ENCODE data around the gene ZFHX2.

ZFHX2 gene

DNA sequence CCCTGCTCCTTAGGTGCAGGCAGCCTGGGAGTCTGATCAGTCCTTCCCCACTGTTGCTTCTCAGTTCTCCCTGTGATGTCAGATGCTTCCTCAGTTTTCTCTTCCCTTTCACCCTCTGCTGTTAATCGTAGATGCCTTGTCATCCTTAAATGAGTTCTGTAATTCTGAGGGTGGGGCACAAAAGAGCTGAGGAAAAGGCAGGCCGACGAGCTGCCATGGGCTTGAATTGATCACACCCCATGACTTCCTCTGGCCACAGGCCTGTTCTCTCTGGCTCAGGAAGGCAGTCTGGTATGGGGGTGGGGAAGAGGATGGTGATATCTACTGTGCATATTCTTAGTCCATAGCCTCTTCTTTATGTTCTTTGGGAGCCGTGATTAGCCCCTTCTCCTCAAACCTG lies 21.3 kb upstream of the ZFHX2 start:
- H3K4me2 ChIP-seq (ENCODE audit: low read depth, low read length): no peak overlapping the region
- H4K20me1 ChIP-seq (ENCODE audit: insufficient read depth, low read length): no peaks in the 10 kb centered on the region
- no peak overlapping the region for H3K4me3 ChIP-seq (ENCODE audit: low read length)
- no peaks in the 10 kb centered on the region for H3F3A ChIP-seq (ENCODE audit: insufficient read depth, low read length)
- H3K36me3 ChIP-seq (replicated peaks; ENCODE audit: insufficient read depth, low read length): no peaks in the 10 kb centered on the region
- no peak for DNase-seq
- no peaks in the 10 kb centered on the region for H3K4me1 ChIP-seq (ENCODE audit: low read length)
- H3K27ac ChIP-seq (ENCODE audit: low read length): no peak overlapping the region
- TF ChIP-seq EZH2phosphoT487 (IDR thresholded peaks at IDR 0.05; ENCODE audit: low read length) (no peak), CTCF (IDR thresholded peaks at IDR 0.05; ENCODE audit: low read length) (no peak), EZH2 (optimal IDR thresholded peaks at IDR 0.05; ENCODE audit: low read depth, low read length) (no peak)
- no peaks in the 10 kb centered on the region for H3K9me2 ChIP-seq (replicated peaks; ENCODE audit: insufficient read depth, low read length)
- no peak overlapping the region for H2AFZ ChIP-seq (ENCODE audit: low read length)
- H3K27me3 ChIP-seq (replicated peaks; ENCODE audit: insufficient read depth, low read length): no peaks in the 10 kb centered on the region
- H3K9ac ChIP-seq (ENCODE audit: low read length): no peak overlapping the region
- no peaks in the 10 kb centered on the region for H3K9me3 ChIP-seq (replicated peaks; ENCODE audit: insufficient read depth, low read length)
- H3K79me2 ChIP-seq (ENCODE audit: low read length): no peaks in the 10 kb centered on the region

DNA sequence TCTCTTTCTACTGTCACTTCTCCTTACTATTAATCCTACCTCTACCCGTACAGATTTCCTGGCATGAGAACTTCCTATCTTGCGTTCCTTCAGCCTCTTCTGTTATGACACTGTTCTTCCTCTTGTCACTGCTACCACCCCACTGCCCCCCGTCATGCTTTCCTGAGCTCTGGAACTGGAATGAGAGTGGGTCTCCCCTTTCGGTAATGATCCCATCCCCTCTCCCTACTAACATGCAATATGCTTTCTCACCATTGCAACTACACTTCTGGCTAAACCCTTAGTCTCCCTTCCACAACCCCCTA lies 20.9 kb upstream of the ZFHX2 start:
- Histone ChIP-seq H2AFZ (ENCODE audit: low read length) (no peak overlapping the region), H3K9me2 (replicated peaks; ENCODE audit: insufficient read depth, low read length) (no peaks in the 10 kb centered on the region), H3K9me3 (replicated peaks; ENCODE audit: insufficient read depth, low read length) (no peaks in the 10 kb centered on the region), H3K4me3 (ENCODE audit: low read length) (no peak overlapping the region), H4K20me1 (ENCODE audit: insufficient read depth, low read length) (no peaks in the 10 kb centered on the region), H3K4me2 (ENCODE audit: low read depth, low read length) (no peak overlapping the region), H3K4me1 (ENCODE audit: low read length) (no peaks in the 10 kb centered on the region), H3K79me2 (ENCODE audit: low read length) (no peaks in the 10 kb centered on the region), H3F3A (ENCODE audit: insufficient read depth, low read length) (no peaks in the 10 kb centered on the region), H3K36me3 (replicated peaks; ENCODE audit: insufficient read depth, low read length) (no peaks in the 10 kb centered on the region), H3K27ac (ENCODE audit: low read length) (no peak overlapping the region), H3K9ac (ENCODE audit: low read length) (no peak overlapping the region), H3K27me3 (replicated peaks; ENCODE audit: insufficient read depth, low read length) (no peaks in the 10 kb centered on the region)
- DNase-seq: no peak
- TF ChIP-seq EZH2 (optimal IDR thresholded peaks at IDR 0.05; ENCODE audit: low read depth, low read length): no peak
- no peak for TF ChIP-seq CTCF (IDR thresholded peaks at IDR 0.05; ENCODE audit: low read length)
- TF ChIP-seq EZH2phosphoT487 (IDR thresholded peaks at IDR 0.05; ENCODE audit: low read length): no peak

GRCh38 chr14:23571701-23572523 lies 20.3 kb upstream of the ZFHX2 start:
- H3K4me1 ChIP-seq (ENCODE audit: low read length): no peaks in the 10 kb centered on the region
- H3K9me3 ChIP-seq (replicated peaks; ENCODE audit: insufficient read depth, low read length): no peaks in the 10 kb centered on the region
- no peak overlapping the region for H3K4me3 ChIP-seq (ENCODE audit: low read length)
- no peak overlapping the region for H3K27ac ChIP-seq (ENCODE audit: low read length)
- H3F3A ChIP-seq (ENCODE audit: insufficient read depth, low read length): no peaks in the 10 kb centered on the region
- H2AFZ ChIP-seq (ENCODE audit: low read length): no peak overlapping the region
- DNase-seq: no peak
- H3K27me3 ChIP-seq (replicated peaks; ENCODE audit: insufficient read depth, low read length): no peaks in the 10 kb centered on the region
- H3K79me2 ChIP-seq (ENCODE audit: low read length): 0 out of 2 replicates have a peak, but pooled peaks cover 3% of the 10 kb centered on the region
- no peaks in the 10 kb centered on the region for H3K36me3 ChIP-seq (replicated peaks; ENCODE audit: insufficient read depth, low read length)
- no peak for TF ChIP-seq EZH2phosphoT487 (IDR thresholded peaks at IDR 0.05; ENCODE audit: low read length)
- TF ChIP-seq CTCF (IDR thresholded peaks at IDR 0.05; ENCODE audit: low read length): no peak
- no peak for TF ChIP-seq EZH2 (optimal IDR thresholded peaks at IDR 0.05; ENCODE audit: low read depth, low read length)
- H4K20me1 ChIP-seq (ENCODE audit: insufficient read depth, low read length): no peaks in the 10 kb centered on the region
- no peaks in the 10 kb centered on the region for H3K9me2 ChIP-seq (replicated peaks; ENCODE audit: insufficient read depth, low read length)
- H3K9ac ChIP-seq (ENCODE audit: low read length): no peak overlapping the region
- H3K4me2 ChIP-seq (ENCODE audit: low read depth, low read length): no peak overlapping the region

Data from MM.1S (cell line).